Heart left ventricle (tissue), 13 donors: ENCODE results near the gene RRBP1.

Experiments
- POLR2A ChIP-seq, 2 donors: fragments of 450-650 bp; IDR thresholded peaks; one replicate each; pipeline ENCODE4 v1.6.1; 2017; ENCODE audit warnings: antibody characterized with exemption in 2 of 2, mild to moderate bottlenecking in 2 of 2, moderate library complexity in 2 of 2
- TF ChIP-seq, protein P1 (sequence below), 12 donors: fragments of 200-600 bp; sonication (generic) in 4 of 12; IDR thresholded peaks; one replicate each; pipeline versions ENCODE4 v1.5.0 to v1.8.0; 2018 to 2022; ENCODE audit warnings: antibody characterized with exemption in 12 of 12, mild to moderate bottlenecking in 5 of 12
- donor health status: ischemic (EF 13 %, LVEDD 7.1; RV severe dilation, severe dysfunction).
- donor health status: DM: no; HTN: yes; CAD: no.
- donor health status: DM: no; HTN: no; CAD: no.
- donor health status: ischemic (EF 25% LVEDD 6.9; RV normal size, moderate dysfunction).
- donor health status: ischemic (EF 25% LVEDD 5.7; RV mildly dilated, moderate dysfunction).
- donor health status: ischemic (EF 35%, LVEDD 5.7; RV mildly dilated, moderate dysfunction).
- donor health status: nonischemic (EF 11% LVEDD 7.7; RV severe dilation, severe dysfunction).
- donor health status: DM: yes; HTN: yes; CAD: no.
- donor health status: PGD.
- donor health status: ischemic (EF 29% LVEDD 5.4; RV normal size, mild dysfunction).
- donor health status: nonischemic (EF 23%, LVEDD 6.1; RV moderate dilation, normal function).

GRCh38 chr20:17716331-17716730 is 34.3 kb upstream of the RRBP1 start:
- TF ChIP-seq, protein P1, sequence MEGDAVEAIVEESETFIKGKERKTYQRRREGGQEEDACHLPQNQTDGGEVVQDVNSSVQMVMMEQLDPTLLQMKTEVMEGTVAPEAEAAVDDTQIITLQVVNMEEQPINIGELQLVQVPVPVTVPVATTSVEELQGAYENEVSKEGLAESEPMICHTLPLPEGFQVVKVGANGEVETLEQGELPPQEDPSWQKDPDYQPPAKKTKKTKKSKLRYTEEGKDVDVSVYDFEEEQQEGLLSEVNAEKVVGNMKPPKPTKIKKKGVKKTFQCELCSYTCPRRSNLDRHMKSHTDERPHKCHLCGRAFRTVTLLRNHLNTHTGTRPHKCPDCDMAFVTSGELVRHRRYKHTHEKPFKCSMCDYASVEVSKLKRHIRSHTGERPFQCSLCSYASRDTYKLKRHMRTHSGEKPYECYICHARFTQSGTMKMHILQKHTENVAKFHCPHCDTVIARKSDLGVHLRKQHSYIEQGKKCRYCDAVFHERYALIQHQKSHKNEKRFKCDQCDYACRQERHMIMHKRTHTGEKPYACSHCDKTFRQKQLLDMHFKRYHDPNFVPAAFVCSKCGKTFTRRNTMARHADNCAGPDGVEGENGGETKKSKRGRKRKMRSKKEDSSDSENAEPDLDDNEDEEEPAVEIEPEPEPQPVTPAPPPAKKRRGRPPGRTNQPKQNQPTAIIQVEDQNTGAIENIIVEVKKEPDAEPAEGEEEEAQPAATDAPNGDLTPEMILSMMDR (IDR thresholded peaks at IDR 0.05) = no peak
- no peak for TF ChIP-seq POLR2A (IDR thresholded peaks at IDR 0.05)
